GM21717 (cell line): ENCODE results near the gene NAP1L3.

Source experiments
- ATAC-seq: cut with Tn5 transposase; IDR thresholded peaks from one replicate; pipeline ENCODE4 v1.9.1; 2021; ENCODE audit warnings: mild to moderate bottlenecking, moderate library complexity; ENCODE audit not compliant: unreplicated experiment

The NAP1L3 gene, protein sequence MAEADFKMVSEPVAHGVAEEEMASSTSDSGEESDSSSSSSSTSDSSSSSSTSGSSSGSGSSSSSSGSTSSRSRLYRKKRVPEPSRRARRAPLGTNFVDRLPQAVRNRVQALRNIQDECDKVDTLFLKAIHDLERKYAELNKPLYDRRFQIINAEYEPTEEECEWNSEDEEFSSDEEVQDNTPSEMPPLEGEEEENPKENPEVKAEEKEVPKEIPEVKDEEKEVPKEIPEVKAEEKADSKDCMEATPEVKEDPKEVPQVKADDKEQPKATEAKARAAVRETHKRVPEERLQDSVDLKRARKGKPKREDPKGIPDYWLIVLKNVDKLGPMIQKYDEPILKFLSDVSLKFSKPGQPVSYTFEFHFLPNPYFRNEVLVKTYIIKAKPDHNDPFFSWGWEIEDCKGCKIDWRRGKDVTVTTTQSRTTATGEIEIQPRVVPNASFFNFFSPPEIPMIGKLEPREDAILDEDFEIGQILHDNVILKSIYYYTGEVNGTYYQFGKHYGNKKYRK

DNA sequence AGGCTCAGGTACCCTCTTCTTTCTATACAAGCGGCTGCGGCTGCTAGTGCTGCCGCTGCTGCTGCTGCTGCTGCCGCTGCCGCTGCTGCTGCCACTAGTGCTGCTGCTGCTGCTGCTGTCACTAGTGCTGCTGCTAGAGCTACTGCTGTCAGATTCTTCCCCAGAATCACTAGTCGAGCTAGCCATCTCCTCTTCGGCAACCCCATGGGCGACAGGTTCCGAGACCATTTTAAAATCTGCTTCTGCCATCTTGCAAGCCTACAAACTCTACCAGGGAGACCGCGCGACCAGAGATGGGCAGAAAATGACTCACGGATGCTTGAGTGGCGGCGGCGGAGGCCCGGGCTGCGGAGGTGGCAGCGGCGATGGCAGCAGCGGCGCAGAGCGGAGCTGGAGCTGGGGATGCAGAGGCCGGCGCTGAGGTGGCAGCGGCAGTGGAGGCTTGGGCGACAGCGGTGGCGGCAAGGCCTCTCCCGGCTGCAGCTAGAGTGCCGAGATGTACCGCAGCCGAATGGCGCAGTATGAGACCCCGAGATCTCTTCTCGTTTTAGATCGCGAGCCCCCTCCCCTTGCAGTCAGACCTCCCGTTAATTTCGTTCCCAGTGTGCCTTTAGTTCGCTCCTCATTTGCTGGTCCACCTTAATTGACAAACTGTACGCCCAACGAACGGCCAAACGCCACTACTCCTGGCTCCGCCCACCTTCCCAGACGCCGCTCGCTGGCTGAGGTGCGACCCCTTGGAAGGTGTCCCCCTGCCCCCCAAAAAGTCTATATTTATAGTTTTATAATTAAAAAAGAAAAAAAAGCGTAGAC is at the start of gene NAP1L3:
TSS of gene NAP1L3 (minus strand) at position 523 of the 813 bp plus-strand sequence. CDS start at position 249, 274 bp downstream.
- ATAC-seq: peak; percentile 66

DNA sequence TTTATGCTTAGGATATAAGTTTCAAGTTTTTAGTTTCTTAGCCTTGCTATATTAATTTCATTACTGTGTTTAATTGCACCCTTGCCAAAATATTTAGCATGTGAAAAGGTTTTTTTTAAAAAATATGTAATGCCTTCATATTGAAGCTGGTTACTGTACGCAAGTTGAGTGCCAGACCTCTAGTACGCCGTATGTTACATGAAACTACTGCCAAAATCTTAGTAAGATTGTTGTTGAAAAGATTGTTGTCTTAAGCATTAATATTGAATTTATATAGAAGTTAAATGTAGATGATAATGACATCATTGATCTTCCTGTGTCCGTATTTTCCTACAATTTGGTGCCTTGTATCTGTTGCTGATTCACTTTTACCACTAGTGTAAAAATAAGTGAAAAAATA is 37.7 kb upstream of the NAP1L3 start:
- no peak for ATAC-seq

DNA sequence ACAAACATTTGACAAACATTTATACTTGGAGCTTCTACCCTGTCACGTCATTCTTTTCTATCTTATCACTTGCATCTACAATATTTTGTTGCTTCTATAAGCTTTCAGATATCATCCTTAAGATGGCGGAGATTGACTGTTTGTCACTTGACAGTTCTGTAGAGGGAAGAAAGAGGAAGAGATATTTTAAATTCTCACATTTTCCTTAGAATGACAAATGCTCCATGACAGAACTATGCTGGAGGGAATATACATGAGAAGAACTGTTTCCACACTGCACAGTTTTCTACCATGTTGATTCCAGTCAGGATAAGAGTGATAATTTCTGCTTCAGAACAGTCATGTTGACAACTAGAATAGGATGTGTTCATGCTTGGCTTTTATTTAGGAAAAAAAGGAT is 30.3 kb upstream of the NAP1L3 start:
- no peak for ATAC-seq

DNA sequence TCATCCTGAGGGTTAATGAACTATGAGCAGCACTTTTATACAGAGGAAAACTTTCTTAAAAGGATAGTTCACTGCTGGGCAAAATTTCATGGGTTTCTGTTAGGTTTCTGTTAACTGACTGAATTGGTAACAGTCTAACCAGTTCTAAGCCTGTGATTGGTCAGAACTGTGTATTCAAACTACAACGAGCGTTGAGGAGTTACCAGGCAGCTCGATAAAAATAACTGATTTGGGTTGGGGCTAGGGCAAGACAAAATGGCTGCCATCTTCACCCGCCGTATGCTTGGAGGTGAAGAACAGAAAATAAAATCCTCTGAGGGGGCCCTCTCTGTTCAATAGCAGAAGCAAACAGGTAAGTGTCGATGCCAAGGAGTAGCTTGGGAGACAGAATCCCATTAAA is 22.6 kb upstream of the NAP1L3 start:
- no peak for ATAC-seq

DNA sequence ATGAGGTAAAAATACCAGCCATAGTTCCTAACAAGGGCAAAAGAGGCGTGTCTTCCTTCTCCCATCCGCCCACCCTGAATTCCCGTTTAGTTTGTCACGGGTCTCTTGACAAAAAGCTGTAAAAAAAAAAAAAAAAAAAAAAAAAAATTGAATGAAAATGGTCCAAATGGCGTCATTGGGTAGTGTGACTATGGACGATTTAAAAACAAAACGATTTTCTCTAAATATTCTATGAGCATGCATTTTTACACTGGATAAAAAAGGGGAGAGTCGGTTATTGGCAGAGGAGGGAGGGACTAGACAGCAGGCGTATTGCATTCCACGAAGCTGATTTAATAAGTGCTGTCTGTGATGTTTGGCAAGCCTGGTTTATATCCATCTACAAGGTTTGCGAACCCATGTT is 492 bp upstream of the NAP1L3 start, which contains the start of gene FAM133A:
TSS of gene FAM133A (plus strand) at position 338 of the 403 bp plus-strand sequence. CDS start 35,214 bp downstream, outside the sequence.
- ATAC-seq: no peak

DNA sequence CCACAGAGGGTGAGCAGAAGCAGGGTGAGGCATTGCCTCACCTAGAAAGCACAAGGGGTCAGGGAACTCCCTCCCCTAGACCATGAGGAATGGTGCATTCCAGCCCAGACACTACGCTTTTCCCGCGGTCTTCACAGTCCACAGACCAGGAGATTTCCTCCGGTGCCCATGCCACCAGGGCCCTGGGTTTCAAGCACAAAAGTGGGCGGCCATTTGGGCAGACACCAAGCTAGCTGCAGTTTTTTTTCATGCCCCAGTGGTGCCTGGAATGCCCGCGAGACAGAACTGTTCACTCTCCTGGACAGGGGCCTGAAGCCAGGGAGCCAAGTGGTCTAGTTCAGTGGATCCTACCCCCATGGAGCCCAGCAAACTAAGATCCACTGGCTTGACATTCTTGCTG is 12.8 kb downstream of the NAP1L3 start:
- no peak for ATAC-seq

DNA sequence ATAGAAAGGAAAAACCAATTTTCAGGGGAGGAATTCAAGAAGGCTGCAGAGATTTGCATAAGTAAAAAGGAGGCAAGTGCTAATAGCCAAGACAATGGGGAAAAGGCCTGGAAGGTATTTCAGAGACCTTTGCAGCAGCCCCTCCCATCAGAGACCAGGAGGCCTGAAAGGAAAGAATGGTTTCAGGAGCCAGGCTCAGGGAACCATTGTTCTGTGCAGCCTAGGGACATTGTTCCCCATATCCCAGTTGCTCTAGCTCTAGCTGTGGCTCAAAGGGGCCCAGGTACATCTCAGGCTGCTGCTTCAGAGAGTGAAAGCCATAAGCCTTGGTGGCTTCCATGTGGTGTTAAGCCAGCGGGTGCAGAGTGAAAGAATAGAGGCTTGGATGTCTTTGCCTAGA is 24.0 kb downstream of the NAP1L3 start:
- ATAC-seq: no peak

DNA sequence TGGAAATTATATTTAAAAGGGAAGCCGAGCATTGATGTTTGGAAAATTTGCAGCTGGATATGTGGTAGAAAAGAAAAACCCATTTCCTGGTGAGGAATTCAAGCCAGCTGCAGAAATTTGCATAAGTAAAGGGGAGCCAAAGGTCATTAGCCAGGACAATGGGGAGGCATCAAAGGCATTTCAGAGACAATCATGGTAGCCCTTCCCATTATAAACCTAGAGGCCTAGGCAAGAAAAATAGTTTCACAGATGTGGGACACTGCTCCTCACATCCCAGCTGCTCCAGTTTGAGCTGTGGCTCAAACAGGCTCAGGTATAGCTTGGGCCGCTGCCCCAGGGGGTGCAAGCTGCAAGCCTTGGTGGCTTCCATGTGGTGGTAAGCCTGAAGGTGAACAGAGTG is 35.8 kb downstream of the NAP1L3 start:
- ATAC-seq: no peak
